Limb (tissue), 2 donors: ENCODE data around the gene DHRS4.
"Not testable (repeated sequence)": the region's sequence is repeated elsewhere in the genome, so short reads cannot be mapped to it uniquely, and the experiment has no call there.

Source experiments
- DNase-seq, 2 donors: peaks; one replicate each; pipeline ENCODE4 v3.0.0-alpha.2; 2016; ENCODE audit errors: extremely low spot score in 2 of 2

Gene DHRS4

GRCh38 chr14:23981951-23982813 is 28.6 kb downstream of the DHRS4 start:
- not testable (repeated sequence) for DNase-seq

- no peak for DNase-seq
These were observed 31.5 kb downstream of the DHRS4 start for GRCh38 chr14:23984891-23985602.

- not testable (repeated sequence) for DNase-seq
These were observed 34.6 kb downstream of the DHRS4 start for GRCh38 chr14:23988223-23988606.

GRCh38 chr14:23988607-23989363 is 35.2 kb downstream of the DHRS4 start, which contains the start of gene DHRS4L2:
TSS of gene DHRS4L2 (plus strand) at chr14:23988929. CDS start at chr14:23988948, 19 bp downstream.
- DNase-seq = peak; percentile 65 to 80

- DNase-seq = peak in 1 of 2 donors; percentile 57
These were observed 36.3 kb downstream of the DHRS4 start for GRCh38 chr14:23989734-23990445.

GRCh38 chr14:23990961-23991360 is 37.4 kb downstream of the DHRS4 start:
- not testable (repeated sequence) for DNase-seq

GRCh38 chr14:23993042-23993441 is 39.5 kb downstream of the DHRS4 start:
- DNase-seq = not testable (repeated sequence)

GRCh38 chr14:23996009-23996408 is 42.4 kb downstream of the DHRS4 start:
- DNase-seq = not testable (repeated sequence)

GRCh38 chr14:23996825-23997224 is 43.3 kb downstream of the DHRS4 start:
- not testable (repeated sequence) for DNase-seq

- not testable (repeated sequence) for DNase-seq
These were observed 46.1 kb downstream of the DHRS4 start for GRCh38 chr14:23999640-24000039.

- not testable (repeated sequence) for DNase-seq
These were observed 47.5 kb downstream of the DHRS4 start for GRCh38 chr14:24001078-24001477.

- DNase-seq = not testable (repeated sequence)
These were observed 48.1 kb downstream of the DHRS4 start for GRCh38 chr14:24001679-24002078.

- DNase-seq = not testable (repeated sequence)
These were observed 52.9 kb downstream of the DHRS4 start for GRCh38 chr14:24006471-24006816.

- DNase-seq = peak in 1 of 2 donors; percentile 83
These were observed 53.5 kb downstream of the DHRS4 start for GRCh38 chr14:24006817-24007652.

- no peak for DNase-seq
These were observed 57.5 kb downstream of the DHRS4 start for GRCh38 chr14:24011051-24011450.

GRCh38 chr14:24012726-24013273 is 59.2 kb downstream of the DHRS4 start:
- DNase-seq = not testable (repeated sequence)

GRCh38 chr14:24013654-24014514 is 60.3 kb downstream of the DHRS4 start:
- peak in 1 of 2 donors; percentile 71 for DNase-seq

- not testable (repeated sequence) for DNase-seq
These were observed 62.2 kb downstream of the DHRS4 start for GRCh38 chr14:24015745-24016144.
